ENCODE results near the gene TST. TPM values are rescaled to one million over a fixed set of nuclear protein-coding genes. Genes with fewer than 3 reads are reported as not detected.
A peak's percentile ranks its signal among the peaks of the same experiment; 100 is the strongest.

The TST gene
- polyA plus RNA-seq, 1 donor (not counting 4 experiments of a cell fraction or from before 2014, with no cell fraction given), result 19.9 TPM

GRCh38 chr22:37018086-37018814 lies 997 bp downstream of the TST start:
- Histone ChIP-seq H3K27ac (ENCODE audit: control insufficient read depth, insufficient read depth, low read length) (no peak overlapping the region), H3K27me3 (ENCODE audit: control insufficient read depth, extremely low read depth, insufficient read depth, low read length) (no peaks in the 10 kb centered on the region), H3K79me2 (ENCODE audit: control insufficient read depth, insufficient read depth, low read length) (peaks cover 8% of the 10 kb centered on the region), H2AFZ (ENCODE audit: control insufficient read depth, low read length) (no peak overlapping the region), H3K4me3 (ENCODE audit: control insufficient read depth in 2 of 3, extremely low read depth in 1 of 3, insufficient read depth in 2 of 3, low read depth in 1 of 3, low read length in 3 of 3) (peak overlapping the region; percentile 81 to 86 (median 81)), H3K9me1 (ENCODE audit: control insufficient read depth, extremely low read depth, insufficient read depth, low read length) (no peaks in the 10 kb centered on the region), H3K4me1 (ENCODE audit: control insufficient read depth, extremely low read depth, insufficient read depth, low read length) (peaks cover 8% of the 10 kb centered on the region), H3K9ac (ENCODE audit: control insufficient read depth, extremely low read depth, insufficient read depth, low read length) (peak overlapping the region; percentile 81), H3K9me3 (ENCODE audit: control insufficient read depth, low read depth, low read length) (no peaks in the 10 kb centered on the region), H4K20me1 (ENCODE audit: control insufficient read depth, extremely low read depth, insufficient read depth, low read length) (no peaks in the 10 kb centered on the region), H3K4me2 (ENCODE audit: control insufficient read depth, extremely low read depth, insufficient read depth, low read depth, low read length) (peak overlapping the region; percentile 82), H3K36me3 (ENCODE audit: control insufficient read depth in 2 of 2, extremely low read depth in 1 of 2, insufficient read depth in 2 of 2, low read length in 2 of 2) (peaks cover 3 to 7% of the 10 kb centered on the region in 2 experiments)
- TF ChIP-seq EZH2 (IDR thresholded peaks at IDR 0.05; ENCODE audit: low read length), result no peak
- TF ChIP-seq, protein P1, sequence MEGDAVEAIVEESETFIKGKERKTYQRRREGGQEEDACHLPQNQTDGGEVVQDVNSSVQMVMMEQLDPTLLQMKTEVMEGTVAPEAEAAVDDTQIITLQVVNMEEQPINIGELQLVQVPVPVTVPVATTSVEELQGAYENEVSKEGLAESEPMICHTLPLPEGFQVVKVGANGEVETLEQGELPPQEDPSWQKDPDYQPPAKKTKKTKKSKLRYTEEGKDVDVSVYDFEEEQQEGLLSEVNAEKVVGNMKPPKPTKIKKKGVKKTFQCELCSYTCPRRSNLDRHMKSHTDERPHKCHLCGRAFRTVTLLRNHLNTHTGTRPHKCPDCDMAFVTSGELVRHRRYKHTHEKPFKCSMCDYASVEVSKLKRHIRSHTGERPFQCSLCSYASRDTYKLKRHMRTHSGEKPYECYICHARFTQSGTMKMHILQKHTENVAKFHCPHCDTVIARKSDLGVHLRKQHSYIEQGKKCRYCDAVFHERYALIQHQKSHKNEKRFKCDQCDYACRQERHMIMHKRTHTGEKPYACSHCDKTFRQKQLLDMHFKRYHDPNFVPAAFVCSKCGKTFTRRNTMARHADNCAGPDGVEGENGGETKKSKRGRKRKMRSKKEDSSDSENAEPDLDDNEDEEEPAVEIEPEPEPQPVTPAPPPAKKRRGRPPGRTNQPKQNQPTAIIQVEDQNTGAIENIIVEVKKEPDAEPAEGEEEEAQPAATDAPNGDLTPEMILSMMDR (optimal IDR thresholded peaks at IDR 0.05 in 1 of 3, IDR thresholded peaks at IDR 0.05 in 1 of 3, conservative IDR thresholded peaks at IDR 0.05 in 1 of 3; ENCODE audit: extremely low read depth in 1 of 3, insufficient read depth in 2 of 3, low read length in 3 of 3), result no peak
- FAIRE-seq (no peak), DNase-seq (ENCODE audit: low read depth, low spot score) (no peak)
- dilution Hi-C loops (cut with MboI; ENCODE audit: extremely low pct_ligation_motif_present, low sequenced_read_pairs), result no loop called here

DNA sequence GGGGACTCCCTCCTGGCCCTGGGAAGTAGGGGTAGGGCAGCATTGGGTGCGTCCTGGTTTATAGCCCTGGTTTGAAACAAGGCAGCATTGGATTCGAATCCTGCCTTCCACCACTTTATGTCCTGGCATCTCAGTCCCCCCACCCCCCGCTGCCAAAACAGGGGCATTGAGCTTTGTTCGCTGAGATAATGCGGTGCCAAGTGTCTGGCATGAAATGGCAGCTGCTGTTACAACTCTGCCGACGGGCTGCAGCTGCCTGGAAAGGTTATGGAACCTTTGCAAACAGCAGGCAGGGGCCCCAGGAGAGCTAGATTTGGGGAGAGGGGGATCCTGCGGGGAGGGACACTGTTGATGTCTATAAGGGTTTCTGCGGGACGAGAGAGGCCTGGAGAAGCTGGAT lies 1.9 kb downstream of the TST start:
- Histone ChIP-seq H3K27ac (ENCODE audit: control insufficient read depth, insufficient read depth, low read length) (no peak overlapping the region), H3K9me1 (ENCODE audit: control insufficient read depth, extremely low read depth, insufficient read depth, low read length) (no peaks in the 10 kb centered on the region), H3K4me1 (ENCODE audit: control insufficient read depth, extremely low read depth, insufficient read depth, low read length) (peaks cover 8% of the 10 kb centered on the region), H3K36me3 (ENCODE audit: control insufficient read depth in 2 of 2, extremely low read depth in 1 of 2, insufficient read depth in 2 of 2, low read length in 2 of 2) (peaks cover 3% of the 10 kb centered on the region in 2 experiments), H3K9me3 (ENCODE audit: control insufficient read depth, low read depth, low read length) (no peaks in the 10 kb centered on the region), H3K27me3 (ENCODE audit: control insufficient read depth, extremely low read depth, insufficient read depth, low read length) (no peaks in the 10 kb centered on the region), H3K4me3 (ENCODE audit: control insufficient read depth in 2 of 3, extremely low read depth in 1 of 3, insufficient read depth in 2 of 3, low read depth in 1 of 3, low read length in 3 of 3) (no peak overlapping the region), H2AFZ (ENCODE audit: control insufficient read depth, low read length) (no peak overlapping the region), H3K4me2 (ENCODE audit: control insufficient read depth, extremely low read depth, insufficient read depth, low read depth, low read length) (no peak overlapping the region), H3K9ac (ENCODE audit: control insufficient read depth, extremely low read depth, insufficient read depth, low read length) (no peak overlapping the region), H3K79me2 (ENCODE audit: control insufficient read depth, insufficient read depth, low read length) (peaks cover 8% of the 10 kb centered on the region), H4K20me1 (ENCODE audit: control insufficient read depth, extremely low read depth, insufficient read depth, low read length) (no peaks in the 10 kb centered on the region)
- DNase-seq (ENCODE audit: low read depth, low spot score) (no peak), FAIRE-seq (no peak)
- dilution Hi-C loops (cut with MboI; ENCODE audit: extremely low pct_ligation_motif_present, low sequenced_read_pairs), result no loop called here
- TF ChIP-seq EZH2 (IDR thresholded peaks at IDR 0.05; ENCODE audit: low read length), result no peak
- TF ChIP-seq, protein P1 (optimal IDR thresholded peaks at IDR 0.05 in 1 of 3, IDR thresholded peaks at IDR 0.05 in 1 of 3, conservative IDR thresholded peaks at IDR 0.05 in 1 of 3; ENCODE audit: extremely low read depth in 1 of 3, insufficient read depth in 2 of 3, low read length in 3 of 3), result no peak
